GM06990 (cell line): ENCODE measurements around the gene EPC1.

Experiments
- DNase-seq: peaks from one replicate; pipeline ENCODE4 v3.0.0-alpha.2; 2011; ENCODE audit not compliant: insufficient read length; ENCODE audit errors: extremely low read depth
- H3K27me3 ChIP-seq: replicated peaks from 2 replicates; pipeline ENCODE4 v1.6.0; 2011; ENCODE audit warnings: low read length; ENCODE audit not compliant: control insufficient read depth, insufficient read depth
- H3K36me3 ChIP-seq: 2 replicates; pipeline ENCODE4 v1.5.1; 2011; ENCODE audit warnings: low read length; ENCODE audit not compliant: control insufficient read depth, insufficient read depth
- H3K4me3 ChIP-seq: replicated peaks from 2 replicates; pipeline ENCODE4 v1.5.1; 2011; ENCODE audit warnings: low read depth, mild to moderate bottlenecking, control low read depth, low read length
- CTCF ChIP-seq: IDR thresholded peaks from 2 replicates; pipeline ENCODE4 v1.5.1; 2011; ENCODE audit warnings: low read length, control low read depth, mild to moderate bottlenecking, inconsistent platforms; ENCODE audit not compliant: insufficient read depth, poor library complexity, severe bottlenecking

The EPC1 gene

GRCh38 chr10:32338262-32338661, 8.7 kb downstream of the EPC1 start:
- H3K36me3 ChIP-seq: 0 out of 2 replicates have a peak, but pooled peaks cover 2% of the 10 kb centered on the region
- no peak for TF ChIP-seq CTCF
- H3K27me3 ChIP-seq: no peaks in the 10 kb centered on the region
- no peak for DNase-seq
- no peak overlapping the region for H3K4me3 ChIP-seq

- H3K4me3 ChIP-seq: no peak overlapping the region
- no peaks in the 10 kb centered on the region for H3K27me3 ChIP-seq
- DNase-seq: no peak
- no peak for TF ChIP-seq CTCF
- H3K36me3 ChIP-seq: 0 out of 2 replicates have a peak, but pooled peaks cover 2% of the 10 kb centered on the region
Measured at GRCh38 chr10:32337350-32337749, 9.6 kb downstream of the EPC1 start.

- H3K4me3 ChIP-seq: no peak overlapping the region
- TF ChIP-seq CTCF: no peak
Measured at GRCh38 chr10:32333849-32334248, 13.1 kb downstream of the EPC1 start.

GRCh38 chr10:32332299-32332750, 14.6 kb downstream of the EPC1 start:
- DNase-seq: peak; percentile 72
- Histone ChIP-seq H3K27me3 (no peaks in the 10 kb centered on the region), H3K4me3 (peak overlapping the region; percentile 16; the same call in 1 of the 2 replicates), H3K36me3 (peaks cover 3% of the 10 kb centered on the region; the same call in 1 of the 2 replicates)
- TF ChIP-seq CTCF: no peak

More at GRCh38 chr10:32333849-32334248, 13.1 kb downstream of the EPC1 start:
- DNase-seq: no peak
- Histone ChIP-seq H3K27me3 (no peaks in the 10 kb centered on the region), H3K36me3 (peaks cover 3% of the 10 kb centered on the region; the same call in 1 of the 2 replicates)

GRCh38 chr10:32331606-32332005, 15.4 kb downstream of the EPC1 start:
- H3K4me3 ChIP-seq: no peak overlapping the region
- DNase-seq: no peak
- no peaks in the 10 kb centered on the region for H3K27me3 ChIP-seq
- no peak for TF ChIP-seq CTCF
- peaks cover 2% of the 10 kb centered on the region; the same call in 1 of the 2 replicates for H3K36me3 ChIP-seq

GRCh38 chr10:32330214-32330613, 16.7 kb downstream of the EPC1 start:
- Histone ChIP-seq H3K4me3 (no peak overlapping the region), H3K27me3 (no peaks in the 10 kb centered on the region), H3K36me3 (peaks cover 2% of the 10 kb centered on the region; the same call in 1 of the 2 replicates)
- TF ChIP-seq CTCF: no peak
- no peak for DNase-seq
